ENCODE measurements around the gene HEXIM2. TPM values are rescaled to one million over a fixed set of nuclear protein-coding genes. Genes with fewer than 3 reads are reported as not detected.

The HEXIM2 gene
- total and polyA plus RNA-seq, 2 donors (not counting 1 experiment from before 2014, with no cell fraction given): 1.9 to 18.7 TPM

GRCh38 chr17:45145035-45145389 lies 16.7 kb upstream of the HEXIM2 start:
- Histone ChIP-seq H3K27ac (ENCODE audit: insufficient read depth, low read length) (peak overlapping the region; percentile 80), H3K4me1 (ENCODE audit: control insufficient read depth, extremely low read depth, insufficient read depth, low read length) (peaks cover 11% of the 10 kb centered on the region), H3K36me3 (ENCODE audit: control insufficient read depth, insufficient read depth, low read length) (no peaks in the 10 kb centered on the region), H3K4me3 (replicated peaks in 1 of 4; ENCODE audit: control extremely low read depth in 1 of 4, insufficient read depth in 1 of 4, low read depth in 3 of 4, low read length in 4 of 4) (no peak overlapping the region), H3K9me3 (ENCODE audit: control insufficient read depth, insufficient read depth, low read depth, low read length) (no peaks in the 10 kb centered on the region), H3K9ac (ENCODE audit: insufficient read depth, low read length) (peak overlapping the region; percentile 58), H4K20me1 (ENCODE audit: control insufficient read depth, extremely low read depth, insufficient read depth, low read length) (no peaks in the 10 kb centered on the region), H3K4me2 (ENCODE audit: extremely low read depth, insufficient read depth, low read length) (peak overlapping the region; percentile 23), H3K79me2 (ENCODE audit: control insufficient read depth, insufficient read depth, low read length) (peaks cover 15% of the 10 kb centered on the region), H3K27me3 (ENCODE audit: control insufficient read depth, insufficient read depth, low read length) (no peaks in the 10 kb centered on the region), H2AFZ (ENCODE audit: low read length) (no peak overlapping the region)
- TF ChIP-seq EZH2 (IDR thresholded peaks at IDR 0.05; ENCODE audit: low read length, missing control alignments): no peak
- TF ChIP-seq CTCF (conservative IDR thresholded peaks at IDR 0.05 in 1 of 2, IDR thresholded peaks at IDR 0.05 in 1 of 2; ENCODE audit: low read depth in 1 of 2, low read length in 2 of 2): no peak
- no peak for DNase-seq (ENCODE audit: low read depth in 2 of 2)

- H3K9ac ChIP-seq (ENCODE audit: insufficient read depth, low read length): no peak overlapping the region
Observed at GRCh38 chr17:45146166-45146565, 15.5 kb upstream of the HEXIM2 start.

DNA sequence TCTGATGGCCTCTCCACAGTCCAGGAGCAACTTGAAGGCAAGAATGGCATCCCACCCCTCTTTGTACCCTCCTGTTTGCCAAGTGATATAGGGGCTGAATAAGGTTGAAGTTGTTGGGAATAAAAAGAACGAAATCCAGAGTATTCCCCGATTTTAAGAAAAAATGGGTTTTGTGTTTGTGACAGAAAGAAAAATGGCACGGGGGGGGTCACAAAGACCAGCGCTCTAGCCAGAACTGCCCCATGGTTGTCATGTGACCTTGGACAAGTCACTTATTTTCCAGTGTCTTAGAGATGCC lies 15.1 kb upstream of the HEXIM2 start:
- H3K4me1 ChIP-seq (ENCODE audit: control insufficient read depth, extremely low read depth, insufficient read depth, low read length): peaks cover 11% of the 10 kb centered on the region
- H3K36me3 ChIP-seq (ENCODE audit: control insufficient read depth, insufficient read depth, low read length): no peaks in the 10 kb centered on the region
- H3K79me2 ChIP-seq (ENCODE audit: control insufficient read depth, insufficient read depth, low read length): peaks cover 30% of the 10 kb centered on the region
- no peaks in the 10 kb centered on the region for H3K27me3 ChIP-seq (ENCODE audit: control insufficient read depth, insufficient read depth, low read length)
- peak overlapping the region; percentile 79 for H3K4me2 ChIP-seq (ENCODE audit: extremely low read depth, insufficient read depth, low read length)
- H3K4me3 ChIP-seq (replicated peaks in 1 of 4; ENCODE audit: control extremely low read depth in 1 of 4, insufficient read depth in 1 of 4, low read depth in 3 of 4, low read length in 4 of 4): peak overlapping the region in 2 of 4 experiments; percentile 68 to 77
- no peaks in the 10 kb centered on the region for H3K9me3 ChIP-seq (ENCODE audit: control insufficient read depth, insufficient read depth, low read depth, low read length)
- H3K9ac ChIP-seq (ENCODE audit: insufficient read depth, low read length): no peak overlapping the region
- no peak for DNase-seq (ENCODE audit: low read depth in 2 of 2)
- H4K20me1 ChIP-seq (ENCODE audit: control insufficient read depth, extremely low read depth, insufficient read depth, low read length): no peaks in the 10 kb centered on the region
- no peak for TF ChIP-seq EZH2 (IDR thresholded peaks at IDR 0.05; ENCODE audit: low read length, missing control alignments)
- no peak for TF ChIP-seq CTCF (conservative IDR thresholded peaks at IDR 0.05 in 1 of 2, IDR thresholded peaks at IDR 0.05 in 1 of 2; ENCODE audit: low read depth in 1 of 2, low read length in 2 of 2)
- no peak overlapping the region for H3K27ac ChIP-seq (ENCODE audit: insufficient read depth, low read length)
- no peak overlapping the region for H2AFZ ChIP-seq (ENCODE audit: low read length)

More at GRCh38 chr17:45146166-45146565, 15.5 kb upstream of the HEXIM2 start:
- Histone ChIP-seq H3K9me3 (ENCODE audit: control insufficient read depth, insufficient read depth, low read depth, low read length) (no peaks in the 10 kb centered on the region), H3K4me3 (replicated peaks in 1 of 4; ENCODE audit: control extremely low read depth in 1 of 4, insufficient read depth in 1 of 4, low read depth in 3 of 4, low read length in 4 of 4) (peak overlapping the region in 1 of 4 experiments; percentile 68), H3K27me3 (ENCODE audit: control insufficient read depth, insufficient read depth, low read length) (no peaks in the 10 kb centered on the region), H3K4me1 (ENCODE audit: control insufficient read depth, extremely low read depth, insufficient read depth, low read length) (peaks cover 11% of the 10 kb centered on the region), H3K27ac (ENCODE audit: insufficient read depth, low read length) (no peak overlapping the region), H2AFZ (ENCODE audit: low read length) (no peak overlapping the region), H3K4me2 (ENCODE audit: extremely low read depth, insufficient read depth, low read length) (no peak overlapping the region), H4K20me1 (ENCODE audit: control insufficient read depth, extremely low read depth, insufficient read depth, low read length) (no peaks in the 10 kb centered on the region), H3K36me3 (ENCODE audit: control insufficient read depth, insufficient read depth, low read length) (no peaks in the 10 kb centered on the region), H3K79me2 (ENCODE audit: control insufficient read depth, insufficient read depth, low read length) (peaks cover 27% of the 10 kb centered on the region)
- DNase-seq (ENCODE audit: low read depth in 2 of 2): no peak
- TF ChIP-seq CTCF (conservative IDR thresholded peaks at IDR 0.05 in 1 of 2, IDR thresholded peaks at IDR 0.05 in 1 of 2; ENCODE audit: low read depth in 1 of 2, low read length in 2 of 2): no peak
- TF ChIP-seq EZH2 (IDR thresholded peaks at IDR 0.05; ENCODE audit: low read length, missing control alignments): no peak

Data from fibroblast of lung (primary cell).